GM18526 (cell line): ENCODE measurements around the gene GSDMA.
A peak's percentile ranks its signal among the peaks of the same experiment; 100 is the strongest.

Source experiments
- POLR2A ChIP-seq: IDR thresholded peaks from 3 replicates; pipeline ENCODE4 v1.6.1; 2011; ENCODE audit not compliant: insufficient read length; ENCODE audit errors: extremely low read depth

GSDMA gene

GRCh38 chr17:39962642-39963220, at the start of gene GSDMA:
Gene GSDMA (plus strand): TSS chr17:39963004. CDS start chr17:39965688, 2,684 bp downstream.
- no peak for TF ChIP-seq POLR2A

GRCh38 chr17:39913989-39914388, 48.8 kb upstream of the GSDMA start:
- no peak for TF ChIP-seq POLR2A

- no peak for TF ChIP-seq POLR2A
These were observed 47.2 kb upstream of the GSDMA start for GRCh38 chr17:39915559-39915958.

- no peak for TF ChIP-seq POLR2A
These were observed 45.9 kb upstream of the GSDMA start for GRCh38 chr17:39916918-39917317.

- no peak for TF ChIP-seq POLR2A
These were observed 43.6 kb upstream of the GSDMA start for GRCh38 chr17:39919087-39919683.

- TF ChIP-seq POLR2A, result no peak
These were observed 42.3 kb upstream of the GSDMA start for GRCh38 chr17:39920218-39921210.

- no peak for TF ChIP-seq POLR2A
These were observed 41.5 kb upstream of the GSDMA start for GRCh38 chr17:39921323-39921722.

- no peak for TF ChIP-seq POLR2A
These were observed 40.8 kb upstream of the GSDMA start for GRCh38 chr17:39922006-39922405.

- TF ChIP-seq POLR2A, result no peak
These were observed 39.6 kb upstream of the GSDMA start for GRCh38 chr17:39923230-39923629.

- no peak for TF ChIP-seq POLR2A
These were observed 38.7 kb upstream of the GSDMA start for GRCh38 chr17:39923836-39924690.

- TF ChIP-seq POLR2A, result no peak
These were observed 38.1 kb upstream of the GSDMA start for GRCh38 chr17:39924691-39925055.

GRCh38 chr17:39925282-39926134, 37.3 kb upstream of the GSDMA start:
- TF ChIP-seq POLR2A, result no peak

GRCh38 chr17:39926135-39926587, 36.6 kb upstream of the GSDMA start:
- TF ChIP-seq POLR2A, result no peak

- TF ChIP-seq POLR2A, result peak; percentile 31
These were observed 36.2 kb upstream of the GSDMA start for GRCh38 chr17:39926588-39927100.
